ENCODE data around the gene KLHDC3.

GRCh38 chr6:43016176-43016942 is 2.3 kb downstream of the KLHDC3 start:
- no peak for TF ChIP-seq CTCF (conservative IDR thresholded peaks at IDR 0.05)
- no peak for TF ChIP-seq EZH2 (IDR thresholded peaks at IDR 0.05; ENCODE audit: low read depth)

All from PC-9 (cell line).